Measurements from ENCODE around the gene HDAC4.

HDAC4 gene

DNA sequence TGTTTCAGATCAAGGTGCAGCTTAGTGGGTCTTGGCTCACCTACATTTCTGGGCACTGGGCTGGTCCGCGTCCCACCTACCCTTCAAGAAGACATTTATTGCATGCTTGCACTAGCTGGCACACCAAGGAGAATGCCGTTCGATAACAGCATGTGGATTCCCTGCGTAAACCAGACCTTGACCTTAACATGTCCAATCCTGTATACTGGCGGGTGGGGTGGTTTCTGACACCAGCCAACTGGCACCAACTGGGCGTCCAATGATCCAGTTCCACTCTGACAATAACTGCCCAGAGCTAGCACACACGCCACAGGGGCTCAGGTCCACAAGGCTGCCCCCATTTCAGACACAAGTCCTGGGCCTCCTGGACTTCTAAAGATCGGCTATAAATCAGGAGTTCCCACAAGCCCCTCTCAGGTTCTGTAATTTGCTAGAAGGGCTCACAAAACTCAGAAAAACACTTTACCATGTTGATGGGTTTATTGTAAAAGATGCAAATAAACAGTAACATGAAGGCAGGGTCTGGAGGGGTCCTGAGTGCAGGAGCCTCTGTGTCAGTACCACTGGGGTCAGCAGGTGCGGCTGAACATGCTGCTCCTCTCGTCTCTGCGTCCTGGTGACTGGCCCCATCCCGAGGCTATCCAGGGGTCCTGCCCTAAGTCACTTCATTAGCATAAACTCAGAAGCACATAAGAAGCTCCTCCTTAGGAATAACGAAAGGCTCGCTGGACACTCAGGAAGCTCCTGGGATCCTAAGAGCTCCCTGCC is 161.8 kb downstream of the HDAC4 start:
- H4K20me1 ChIP-seq (ENCODE audit: insufficient read depth, low read length, poor library complexity, severe bottlenecking): no peaks in the 10 kb centered on the region
- no peak overlapping the region for H3K9ac ChIP-seq (ENCODE audit: low read depth, low read length, poor library complexity, severe bottlenecking)
- no peaks in the 10 kb centered on the region for H3F3A ChIP-seq (ENCODE audit: low read depth)
- H3K9me2 ChIP-seq (replicated peaks; ENCODE audit: low read depth, low read length): no peaks in the 10 kb centered on the region
- TF ChIP-seq, protein P1, sequence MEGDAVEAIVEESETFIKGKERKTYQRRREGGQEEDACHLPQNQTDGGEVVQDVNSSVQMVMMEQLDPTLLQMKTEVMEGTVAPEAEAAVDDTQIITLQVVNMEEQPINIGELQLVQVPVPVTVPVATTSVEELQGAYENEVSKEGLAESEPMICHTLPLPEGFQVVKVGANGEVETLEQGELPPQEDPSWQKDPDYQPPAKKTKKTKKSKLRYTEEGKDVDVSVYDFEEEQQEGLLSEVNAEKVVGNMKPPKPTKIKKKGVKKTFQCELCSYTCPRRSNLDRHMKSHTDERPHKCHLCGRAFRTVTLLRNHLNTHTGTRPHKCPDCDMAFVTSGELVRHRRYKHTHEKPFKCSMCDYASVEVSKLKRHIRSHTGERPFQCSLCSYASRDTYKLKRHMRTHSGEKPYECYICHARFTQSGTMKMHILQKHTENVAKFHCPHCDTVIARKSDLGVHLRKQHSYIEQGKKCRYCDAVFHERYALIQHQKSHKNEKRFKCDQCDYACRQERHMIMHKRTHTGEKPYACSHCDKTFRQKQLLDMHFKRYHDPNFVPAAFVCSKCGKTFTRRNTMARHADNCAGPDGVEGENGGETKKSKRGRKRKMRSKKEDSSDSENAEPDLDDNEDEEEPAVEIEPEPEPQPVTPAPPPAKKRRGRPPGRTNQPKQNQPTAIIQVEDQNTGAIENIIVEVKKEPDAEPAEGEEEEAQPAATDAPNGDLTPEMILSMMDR (conservative IDR thresholded peaks at IDR 0.05; ENCODE audit: low read length): no peak
- no peak for TF ChIP-seq EZH2phosphoT487 (IDR thresholded peaks at IDR 0.05; ENCODE audit: borderline replicate concordance)
- H3K4me2 ChIP-seq (ENCODE audit: low read depth, low read length, poor library complexity, severe bottlenecking): no peak overlapping the region
- H3K9me3 ChIP-seq (ENCODE audit: insufficient read depth, low read depth, low read length): no peaks in the 10 kb centered on the region
- no peak overlapping the region for H3K4me3 ChIP-seq (ENCODE audit: low read length, poor library complexity, severe bottlenecking)
- no peaks in the 10 kb centered on the region for H3K27me3 ChIP-seq (ENCODE audit: insufficient read depth, low read length, poor library complexity, severe bottlenecking)
- H3K79me2 ChIP-seq (ENCODE audit: insufficient read depth, low read length): peaks cover 14% of the 10 kb centered on the region; the same call in 1 of the 2 replicates
- H3K36me3 ChIP-seq (ENCODE audit: insufficient read depth, low read length): no peaks in the 10 kb centered on the region
- H2AFZ ChIP-seq (ENCODE audit: low read length): no peak overlapping the region
- H3K4me1 ChIP-seq (ENCODE audit: insufficient read depth, low read length, poor library complexity, severe bottlenecking): no peaks in the 10 kb centered on the region

DNA sequence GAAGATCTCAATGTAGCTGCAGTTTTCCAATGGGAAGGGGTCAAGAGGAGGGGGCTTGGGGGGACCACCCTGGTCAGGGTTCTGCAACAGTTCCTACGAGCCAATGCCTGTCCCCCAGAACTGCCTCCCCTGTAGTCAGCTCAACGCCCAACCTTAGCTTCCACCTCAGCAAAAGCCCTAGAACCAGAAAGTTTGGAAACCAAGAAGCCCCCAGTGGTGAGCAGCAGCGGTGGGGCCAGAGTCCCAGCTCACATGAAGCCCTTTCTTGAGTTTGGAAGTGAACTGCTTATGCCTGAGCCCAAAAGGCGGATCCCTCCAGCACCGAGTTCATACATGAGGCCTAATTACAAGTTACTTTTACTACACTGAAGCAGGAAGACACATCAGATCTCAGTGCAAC is 162.4 kb downstream of the HDAC4 start:
- no peak overlapping the region for H3K4me2 ChIP-seq (ENCODE audit: low read depth, low read length, poor library complexity, severe bottlenecking)
- no peaks in the 10 kb centered on the region for H3K9me3 ChIP-seq (ENCODE audit: insufficient read depth, low read depth, low read length)
- no peaks in the 10 kb centered on the region for H3K36me3 ChIP-seq (ENCODE audit: insufficient read depth, low read length)
- no peaks in the 10 kb centered on the region for H3F3A ChIP-seq (ENCODE audit: low read depth)
- no peak overlapping the region for H2AFZ ChIP-seq (ENCODE audit: low read length)
- TF ChIP-seq, protein P1 (conservative IDR thresholded peaks at IDR 0.05; ENCODE audit: low read length): no peak
- no peak for TF ChIP-seq EZH2phosphoT487 (IDR thresholded peaks at IDR 0.05; ENCODE audit: borderline replicate concordance)
- peaks cover 14% of the 10 kb centered on the region; the same call in 1 of the 2 replicates for H3K79me2 ChIP-seq (ENCODE audit: insufficient read depth, low read length)
- H3K4me1 ChIP-seq (ENCODE audit: insufficient read depth, low read length, poor library complexity, severe bottlenecking): no peaks in the 10 kb centered on the region
- H3K4me3 ChIP-seq (ENCODE audit: low read length, poor library complexity, severe bottlenecking): no peak overlapping the region
- H3K27me3 ChIP-seq (ENCODE audit: insufficient read depth, low read length, poor library complexity, severe bottlenecking): no peaks in the 10 kb centered on the region
- no peaks in the 10 kb centered on the region for H3K9me2 ChIP-seq (replicated peaks; ENCODE audit: low read depth, low read length)
- H4K20me1 ChIP-seq (ENCODE audit: insufficient read depth, low read length, poor library complexity, severe bottlenecking): no peaks in the 10 kb centered on the region
- H3K9ac ChIP-seq (ENCODE audit: low read depth, low read length, poor library complexity, severe bottlenecking): no peak overlapping the region

DNA sequence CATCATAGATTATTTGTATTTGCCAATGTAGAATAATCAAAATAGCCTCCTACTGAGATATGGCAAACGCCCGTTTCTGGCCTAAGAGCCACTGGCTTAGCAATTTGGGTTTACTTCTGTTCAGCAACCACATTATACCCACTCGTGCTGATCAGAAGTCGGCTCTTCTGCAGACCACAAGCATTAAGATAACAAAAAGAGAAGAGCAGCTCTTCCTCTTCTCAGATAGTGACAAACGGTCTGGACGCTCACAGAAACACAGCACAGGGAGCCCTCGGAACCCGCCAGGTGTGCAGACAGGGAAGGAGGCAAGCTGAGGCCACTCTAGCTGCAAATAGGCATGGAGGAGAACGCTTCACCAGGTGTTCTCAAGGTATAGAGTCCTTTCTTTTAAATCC is 164.0 kb downstream of the HDAC4 start:
- TF ChIP-seq, protein P1 (conservative IDR thresholded peaks at IDR 0.05; ENCODE audit: low read length): no peak
- no peak for TF ChIP-seq EZH2phosphoT487 (IDR thresholded peaks at IDR 0.05; ENCODE audit: borderline replicate concordance)
- H3K9ac ChIP-seq (ENCODE audit: low read depth, low read length, poor library complexity, severe bottlenecking): no peak overlapping the region
- H3K9me3 ChIP-seq (ENCODE audit: insufficient read depth, low read depth, low read length): no peaks in the 10 kb centered on the region
- H3K36me3 ChIP-seq (ENCODE audit: insufficient read depth, low read length): no peaks in the 10 kb centered on the region
- H3K27me3 ChIP-seq (ENCODE audit: insufficient read depth, low read length, poor library complexity, severe bottlenecking): no peaks in the 10 kb centered on the region
- no peak overlapping the region for H2AFZ ChIP-seq (ENCODE audit: low read length)
- peaks cover 19% of the 10 kb centered on the region; the same call in 1 of the 2 replicates for H3K79me2 ChIP-seq (ENCODE audit: insufficient read depth, low read length)
- H4K20me1 ChIP-seq (ENCODE audit: insufficient read depth, low read length, poor library complexity, severe bottlenecking): no peaks in the 10 kb centered on the region
- no peaks in the 10 kb centered on the region for H3K9me2 ChIP-seq (replicated peaks; ENCODE audit: low read depth, low read length)
- H3K4me1 ChIP-seq (ENCODE audit: insufficient read depth, low read length, poor library complexity, severe bottlenecking): peaks cover 5% of the 10 kb centered on the region
- no peaks in the 10 kb centered on the region for H3F3A ChIP-seq (ENCODE audit: low read depth)
- H3K4me2 ChIP-seq (ENCODE audit: low read depth, low read length, poor library complexity, severe bottlenecking): no peak overlapping the region
- H3K4me3 ChIP-seq (ENCODE audit: low read length, poor library complexity, severe bottlenecking): no peak overlapping the region

Data from Loucy (cell line).